ENCODE data around the gene VAT1L.
"Not testable (repeated sequence)": the region's sequence is repeated elsewhere in the genome, so short reads cannot be mapped to it uniquely, and the experiment has no call there.

Gene VAT1L

DNA sequence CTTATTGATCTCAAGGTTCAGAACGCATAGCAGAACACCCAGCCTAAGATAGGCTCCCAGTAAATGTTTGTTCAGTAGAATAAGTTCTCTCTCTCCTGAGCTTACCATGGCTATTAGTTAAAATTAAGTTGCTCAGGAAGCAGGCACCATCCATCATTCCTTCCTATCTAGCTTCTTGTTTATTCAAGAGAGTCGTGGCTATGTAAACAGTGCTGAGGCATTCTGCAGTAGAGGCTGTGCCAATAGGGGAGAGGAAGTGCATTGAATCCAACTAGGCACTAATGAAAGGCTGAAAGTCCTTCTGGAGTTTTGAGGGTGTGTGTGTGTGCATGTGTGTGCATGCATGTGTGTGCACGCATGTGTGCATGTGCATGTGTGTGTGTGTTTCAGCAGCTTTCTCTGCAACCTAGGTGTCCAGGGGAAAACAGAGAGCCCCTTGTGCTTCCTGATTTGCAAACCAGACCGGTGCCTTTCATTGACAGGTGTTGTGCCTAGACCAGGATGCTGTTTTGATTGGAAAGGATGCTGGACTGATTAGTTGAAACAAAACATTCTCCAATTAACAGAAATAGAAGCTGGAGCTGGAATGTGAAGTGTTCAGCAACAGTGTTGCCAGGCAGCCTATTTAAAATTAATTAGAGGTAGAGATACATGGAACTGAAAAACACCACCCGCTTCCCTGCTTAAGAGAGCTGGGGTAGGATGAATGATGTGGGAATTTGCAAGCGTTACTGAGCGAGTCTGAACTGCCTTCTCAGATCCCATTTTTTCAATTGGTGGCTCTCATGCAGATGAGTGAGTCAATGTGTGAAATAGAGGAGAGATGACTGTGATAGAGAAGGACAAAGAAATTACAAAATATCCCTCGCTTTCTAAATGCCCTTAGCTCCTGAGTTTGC, 130.7 kb downstream of the VAT1L start:
- no peak for DNase-seq

- no peak for DNase-seq
These were observed 131.5 kb downstream of the VAT1L start for GRCh38 chr16:77919761-77920415.

DNA sequence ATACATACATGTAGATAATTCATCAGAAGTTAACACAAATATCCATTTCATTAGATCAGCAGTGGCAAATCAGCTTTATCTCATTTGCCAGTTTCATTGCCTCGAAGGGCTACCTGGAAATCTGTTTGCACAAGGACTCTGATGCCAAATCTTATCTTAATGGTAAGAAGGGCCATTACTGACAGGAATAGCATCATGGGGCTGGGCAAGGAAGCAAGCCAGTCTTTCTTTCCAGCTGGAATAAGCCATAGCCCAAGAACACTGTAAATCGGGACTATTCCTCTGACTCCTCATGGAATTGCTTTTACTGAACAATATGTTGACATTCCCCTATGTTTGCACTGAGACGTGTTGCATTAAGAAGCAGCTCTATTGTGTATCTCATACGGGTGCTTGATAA, 132.6 kb downstream of the VAT1L start:
- no peak for DNase-seq

GRCh38 chr16:77922228-77922754, 133.9 kb downstream of the VAT1L start:
- DNase-seq: no peak

DNA sequence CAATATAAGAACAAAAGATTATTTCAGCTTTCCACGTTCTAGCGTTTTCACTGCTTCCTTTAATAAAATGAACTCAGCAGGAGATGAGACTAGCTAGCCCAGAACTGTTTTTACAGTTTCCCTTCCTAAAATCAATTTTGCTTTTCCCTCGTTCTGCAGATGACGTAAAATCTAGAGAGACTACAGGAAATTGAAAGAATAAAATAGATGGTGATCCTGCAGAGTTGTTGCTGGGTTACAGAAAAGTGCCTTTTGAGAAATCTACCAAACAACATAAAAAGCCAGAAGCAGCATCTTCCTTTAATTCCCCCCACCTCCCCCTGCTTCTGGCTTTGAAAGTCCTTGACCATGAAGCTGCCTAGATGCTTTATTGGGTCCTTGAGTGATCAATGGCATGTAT, 137.2 kb downstream of the VAT1L start:
- no peak for DNase-seq

DNA sequence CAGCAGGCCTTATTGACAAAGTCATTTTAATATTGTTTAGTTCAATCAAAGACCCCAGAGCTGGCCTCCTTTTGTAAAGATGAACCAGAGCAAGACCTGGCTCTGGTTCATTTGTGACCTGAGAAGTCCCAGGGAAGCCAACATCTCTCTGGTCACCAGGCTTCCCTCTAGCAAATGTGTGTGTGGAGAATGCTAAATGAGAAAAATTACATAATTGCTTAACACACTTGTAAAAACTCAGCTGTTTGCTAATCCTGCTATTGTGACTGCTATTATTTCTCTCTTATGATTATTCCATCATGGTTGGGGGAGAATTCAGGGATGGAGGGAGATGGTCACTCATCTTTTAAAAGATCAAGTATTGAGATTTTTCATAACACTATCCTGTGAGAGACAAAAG, 139.7 kb downstream of the VAT1L start:
- DNase-seq: no peak

- no peak for DNase-seq
These were observed 140.6 kb downstream of the VAT1L start for GRCh38 chr16:77929004-77929403.

DNA sequence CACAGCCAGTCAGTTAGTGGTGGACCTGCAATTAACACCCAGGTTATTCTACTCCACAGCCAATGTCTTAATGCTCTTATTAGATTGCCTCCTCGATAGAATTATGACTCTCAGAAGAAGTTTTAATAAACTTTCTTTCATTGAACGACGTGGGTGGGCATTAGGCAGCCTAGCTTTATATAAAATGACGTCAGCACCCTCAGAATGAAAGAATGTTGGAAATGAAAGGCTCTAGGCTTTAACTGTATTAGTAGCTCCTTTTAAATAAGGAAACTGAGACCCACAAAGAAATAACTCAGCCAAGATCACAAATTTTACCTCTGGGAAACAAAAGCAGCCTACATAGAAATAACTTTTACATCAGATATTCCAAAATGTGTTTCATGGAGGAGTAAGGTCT, 142.7 kb downstream of the VAT1L start:
- DNase-seq: no peak

DNA sequence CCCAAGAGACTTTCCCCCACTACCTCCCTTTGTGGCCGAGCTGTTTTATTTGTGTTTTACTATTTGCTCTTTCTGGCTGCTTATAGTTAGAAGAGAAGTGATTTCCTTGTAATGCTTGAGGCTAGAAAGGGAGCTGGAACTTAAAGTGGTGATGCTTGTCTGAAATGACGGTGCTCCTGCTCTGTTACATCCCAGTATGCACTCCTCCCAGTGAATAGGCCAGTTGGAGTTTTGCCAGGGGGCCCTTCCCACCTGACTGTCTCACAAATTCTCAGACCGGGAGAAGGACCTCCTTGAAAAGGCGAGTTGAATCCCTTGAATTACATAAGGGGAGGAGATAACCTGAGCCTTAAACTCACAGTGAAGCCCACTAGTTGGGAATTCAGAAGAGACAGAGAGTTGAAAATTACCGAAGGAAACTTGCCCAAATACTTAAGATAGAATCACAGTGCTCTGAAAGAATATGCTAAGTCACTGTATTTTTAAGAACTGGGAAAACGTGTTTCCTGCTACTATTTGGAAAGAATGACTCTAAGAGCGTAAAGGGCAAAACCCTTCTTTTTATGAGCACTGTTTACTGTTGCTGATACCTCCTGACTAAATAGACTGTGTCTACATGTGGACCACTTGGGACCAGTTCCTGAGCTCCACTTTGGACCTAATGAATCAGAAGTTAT, 149.2 kb downstream of the VAT1L start:
- no peak for DNase-seq

DNA sequence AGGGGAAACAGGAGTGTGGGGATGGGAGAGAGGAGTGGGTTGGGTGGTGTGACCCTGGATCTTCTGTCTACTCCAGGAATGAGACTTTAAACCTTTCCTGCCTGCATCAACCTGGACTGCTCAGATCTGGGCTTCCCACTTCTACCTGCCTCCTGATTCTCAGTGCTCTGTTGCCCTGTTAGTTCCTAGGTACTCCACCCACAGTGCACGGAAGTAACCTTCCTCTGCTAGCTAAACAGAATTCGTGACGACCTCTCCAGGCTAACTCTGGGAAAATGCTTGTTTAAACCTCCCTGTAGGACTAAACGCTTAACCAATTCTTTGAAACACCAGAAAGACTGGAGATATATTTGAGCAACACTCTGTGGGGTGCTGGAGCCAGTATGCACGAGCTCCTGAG, 150.5 kb downstream of the VAT1L start:
- DNase-seq: no peak

GRCh38 chr16:77939968-77940367, 151.6 kb downstream of the VAT1L start:
- DNase-seq: no peak

DNA sequence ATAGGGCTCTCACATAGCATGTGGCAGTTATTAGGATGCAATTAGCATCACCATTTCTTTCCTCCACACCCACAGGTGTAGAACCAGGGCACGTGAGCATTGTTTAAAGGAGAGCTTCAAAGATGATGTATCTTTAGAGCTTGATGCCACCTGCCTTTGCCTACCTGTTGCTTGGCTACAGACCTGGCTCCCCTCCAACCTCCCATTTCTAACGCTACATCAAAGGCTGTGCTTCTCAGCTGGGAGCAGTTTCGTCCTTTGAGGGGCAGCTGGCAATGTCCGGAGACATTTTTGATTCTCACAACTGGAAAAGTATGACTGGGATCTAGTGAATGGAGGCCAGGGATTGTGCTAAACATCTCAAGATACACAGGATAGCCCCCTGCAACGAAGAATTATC, 155.4 kb downstream of the VAT1L start:
- DNase-seq: no peak

DNA sequence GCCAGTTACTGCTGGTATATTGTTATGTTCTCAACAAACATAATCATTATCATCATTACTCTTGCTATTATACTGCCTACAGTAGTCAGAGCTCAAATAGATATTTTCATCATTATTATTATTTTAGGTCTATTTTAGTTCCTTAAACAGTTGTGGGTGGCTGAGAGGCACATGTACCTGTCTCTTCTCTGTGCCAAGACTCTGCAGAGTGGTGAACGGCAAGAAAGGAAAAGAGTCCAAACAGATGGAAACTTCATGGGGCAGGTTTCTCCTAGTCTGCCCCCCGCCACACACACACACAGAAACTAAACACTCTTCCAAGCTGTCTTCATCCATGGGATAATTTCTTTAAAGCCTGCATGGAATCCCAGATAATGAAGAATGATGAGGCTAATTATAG, 156.3 kb downstream of the VAT1L start:
- no peak for DNase-seq

DNA sequence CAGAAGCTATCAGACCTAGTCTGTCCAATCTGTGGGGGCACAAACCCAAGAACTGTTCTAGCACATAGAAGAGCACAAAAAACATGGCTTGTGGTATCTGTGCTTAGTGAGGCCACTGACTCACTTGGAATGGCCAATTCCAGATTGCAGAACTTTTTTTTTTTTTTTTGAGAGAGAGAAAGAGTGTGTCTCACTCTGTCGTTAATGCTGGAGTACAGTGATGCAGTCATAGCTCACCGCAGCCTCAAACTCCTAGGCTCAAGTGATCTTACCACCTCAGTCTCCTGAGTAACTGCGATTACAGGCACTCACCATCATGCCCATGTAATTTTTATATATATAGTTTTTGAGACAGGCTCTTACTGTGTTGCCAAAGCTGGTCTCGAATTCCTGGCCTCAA, 156.8 kb downstream of the VAT1L start:
- no peak for DNase-seq

- DNase-seq: no peak
These were observed 158.5 kb downstream of the VAT1L start for GRCh38 chr16:77946823-77947222.

- DNase-seq: not testable (repeated sequence)
These were observed 159.2 kb downstream of the VAT1L start for GRCh38 chr16:77947590-77947989.

GRCh38 chr16:77948835-77949234, 160.5 kb downstream of the VAT1L start:
- no peak for DNase-seq

GRCh38 chr16:77949445-77949844, 161.1 kb downstream of the VAT1L start:
- no peak for DNase-seq

DNA sequence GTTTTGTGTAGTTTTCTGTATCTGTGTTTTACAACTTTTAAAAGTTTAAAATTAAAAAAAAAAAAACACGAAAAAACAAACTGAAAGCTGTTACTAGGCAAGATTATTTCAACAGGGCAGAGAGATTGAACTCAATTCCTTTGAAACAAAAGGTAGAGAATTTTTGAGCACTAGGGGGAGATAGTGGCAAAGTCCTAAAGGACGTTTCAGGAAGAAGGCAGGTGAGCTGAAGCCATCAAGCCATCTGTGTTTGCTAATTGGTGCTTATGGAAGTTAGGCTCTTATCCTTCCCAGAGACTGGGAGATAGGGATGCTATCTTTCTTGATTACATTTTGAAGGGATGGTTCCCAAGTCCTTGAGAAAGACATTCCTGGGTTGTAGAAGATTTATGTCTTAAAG, 163.4 kb downstream of the VAT1L start:
- DNase-seq: no peak

DNA sequence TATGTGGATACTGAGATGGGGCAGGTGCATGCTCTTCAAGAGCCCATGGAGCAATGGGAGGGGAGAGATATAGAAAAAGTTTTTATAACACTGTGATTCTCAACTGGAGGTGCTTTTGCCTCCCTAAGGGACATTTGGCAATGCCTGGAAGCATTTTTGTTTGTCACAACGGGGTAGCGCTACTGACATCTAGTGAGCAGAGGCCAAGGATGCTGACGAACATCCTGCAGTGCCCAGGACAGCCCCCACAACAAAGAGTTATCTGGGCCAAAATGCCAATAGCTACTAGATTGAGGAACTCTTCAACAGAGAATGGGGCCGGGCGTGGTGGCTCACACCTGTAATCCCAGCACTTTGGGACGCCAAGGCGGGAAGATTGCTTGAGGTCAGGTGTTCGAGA, 166.8 kb downstream of the VAT1L start:
- DNase-seq: no peak

DNA sequence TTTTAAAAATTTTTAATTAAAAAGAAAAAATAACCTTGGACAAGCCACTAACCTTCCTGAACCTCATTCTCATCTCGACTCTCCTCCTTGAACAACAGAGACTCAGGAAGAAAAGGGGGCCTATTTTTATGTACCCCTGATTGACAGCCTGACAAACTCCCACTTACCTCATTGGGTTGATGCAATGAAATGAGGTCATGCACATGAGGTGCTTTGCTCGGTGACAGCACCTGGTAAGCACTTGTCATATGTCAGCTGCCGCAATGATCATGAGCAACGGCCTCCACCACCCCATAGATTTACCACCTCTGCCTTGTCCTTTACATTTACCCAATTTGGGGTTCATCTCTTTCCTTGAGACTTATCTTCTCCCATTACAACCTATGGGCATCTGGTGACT, 167.9 kb downstream of the VAT1L start:
- DNase-seq: no peak

DNA sequence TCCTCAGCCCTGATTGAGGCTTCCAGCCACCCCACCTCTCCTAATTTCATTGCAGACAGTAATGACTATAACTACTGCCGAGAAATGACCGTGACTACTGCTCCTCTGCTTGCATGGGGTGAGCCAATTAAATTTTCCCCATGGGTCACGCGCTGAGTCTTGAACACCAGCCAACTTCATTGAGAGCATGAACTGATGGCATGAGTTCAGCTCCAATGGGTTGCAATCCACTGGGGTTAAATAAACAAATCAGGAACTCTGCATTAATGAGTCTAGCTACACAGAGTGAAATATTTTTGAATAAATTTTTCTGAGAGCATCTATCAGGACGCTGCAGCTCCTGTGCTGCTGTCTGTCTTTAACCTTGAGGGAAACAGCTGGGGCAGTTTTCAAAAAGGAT, 172.4 kb downstream of the VAT1L start:
- no peak for DNase-seq

DNA sequence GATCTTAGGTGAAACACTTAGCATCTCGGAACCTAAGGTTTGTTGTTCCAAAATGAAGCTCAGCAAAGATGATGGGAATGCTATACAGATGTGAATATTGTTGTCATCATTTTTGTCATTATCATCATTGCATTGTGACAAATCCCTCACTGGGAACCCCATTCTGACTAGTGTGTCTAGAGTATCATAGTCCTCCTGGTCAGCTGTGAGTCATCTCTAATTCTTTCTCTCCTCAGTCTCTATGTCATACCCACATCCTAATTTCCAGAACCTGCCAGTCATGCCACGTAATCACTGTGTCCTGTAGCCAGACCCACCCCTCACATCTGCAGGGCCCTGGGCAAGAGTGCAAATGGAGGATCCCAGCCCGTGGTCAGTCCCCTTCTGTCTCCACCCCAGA, 173.4 kb downstream of the VAT1L start:
- DNase-seq: no peak

DNA sequence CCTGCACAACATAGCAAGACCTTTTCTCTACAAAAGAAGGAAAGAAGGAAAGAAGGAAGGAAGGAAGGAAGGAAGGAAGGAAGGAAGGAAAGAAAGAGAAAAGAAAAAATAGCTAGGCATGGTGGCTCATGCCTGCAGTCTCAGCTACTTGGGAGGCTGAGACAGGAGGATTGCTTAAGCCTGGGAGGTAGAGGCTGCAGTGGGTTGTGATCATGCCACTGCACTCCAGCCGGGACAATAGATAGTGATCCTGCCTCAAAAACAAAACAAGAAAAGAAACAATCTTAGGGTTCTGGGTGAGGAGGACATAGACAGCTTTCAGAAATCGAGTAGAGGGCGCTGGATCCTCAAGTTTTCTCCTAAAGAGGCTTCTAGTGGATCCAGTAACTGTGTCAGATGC, 174.3 kb downstream of the VAT1L start:
- DNase-seq: no peak
